Transverse colon (tissue), 4 donors: ENCODE data around the gene DLG2. TPM values are rescaled to one million over a fixed set of nuclear protein-coding genes. Genes with fewer than 3 reads are reported as not detected.

Experiments
- DNase-seq: peaks from one replicate; pipeline ENCODE4 v3.0.0-alpha.2; 2019
- H3K27ac ChIP-seq, 4 donors: fragments of 200-600 bp; sonication (generic); 2 replicates each; pipeline ENCODE4 v1.5.1; 2016 to 2018; ENCODE audit warnings: inconsistent platforms in 4 of 4
- H3K27me3 ChIP-seq: fragments of 200-600 bp; sonication (generic); 2 replicates; pipeline ENCODE4 v1.5.1; 2017; ENCODE audit warnings: inconsistent platforms
- H3K36me3 ChIP-seq, 4 donors: fragments of 200-600 bp; sonication (generic); 2 replicates each; pipeline ENCODE4 v1.5.1; 2017 to 2019; ENCODE audit warnings: inconsistent platforms in 4 of 4
- H3K4me1 ChIP-seq, 4 donors: fragments of 200-600 bp; sonication (generic); 2 replicates each; pipeline ENCODE4 v1.5.1; 2017 to 2020; ENCODE audit warnings: inconsistent platforms in 4 of 4
- H3K4me3 ChIP-seq, 4 donors: fragments of 200-600 bp; sonication (generic); 1 replicate in 1 of 4; 2 replicates in 3 of 4; pipeline versions ENCODE4 v1.5.1 to v1.6.1; 2017 to 2019; ENCODE audit warnings: inconsistent platforms in 4 of 4
- H3K9me3 ChIP-seq, 2 donors: fragments of 200-600 bp; sonication (generic); 2 replicates each; pipeline ENCODE4 v1.5.1; 2017 to 2019; ENCODE audit warnings: inconsistent platforms in 2 of 2
- EP300 ChIP-seq: sonication (generic); formaldehyde crosslinking; IDR thresholded peaks from one replicate; pipeline ENCODE4 v1.6.1; 2017; ENCODE audit warnings: antibody characterized with exemption, low read depth
- POLR2A ChIP-seq: fragments of 450-650 bp; IDR thresholded peaks from one replicate; pipeline ENCODE4 v1.6.1; 2016; ENCODE audit warnings: antibody characterized with exemption, mild to moderate bottlenecking, moderate library complexity
- POLR2AphosphoS5 ChIP-seq, 3 donors: sonication (generic); formaldehyde crosslinking; IDR thresholded peaks; one replicate each; pipeline ENCODE4 v1.6.1; 2016; ENCODE audit warnings: antibody characterized with exemption in 3 of 3
- WGBS, 2 donors: methylation state at CpG; one replicate each; pipeline ENCODE4 v1.1.5; 2018; ENCODE audit warnings: low coverage in 1 of 2; 5-methylcytosine and 5-hydroxymethylcytosine counted together
- in situ Hi-C, 4 donors: fragments of 200-750 bp; cut with MboI; loops; one replicate each; pipeline versions ENCODE4 v1.15.0 to v1.15.1; 2017; ENCODE audit warnings: low sequenced_read_pairs in 3 of 4, low pct_ligation_motif_present in 1 of 4, low pct_unique_long_range_greater_than_20kb in 1 of 4
- intact Hi-C: fragments of 100-400 bp; cut with DNase I; formaldehyde crosslinking; loops from one replicate; pipeline ENCODE4 v1.15.1; 2023; ENCODE audit warnings: low total_unique reads
- total RNA-seq, 4 donors: library from RNA; depleted of rRNA; stranded (reverse); fragments of >200 nt; gene quantifications; one replicate each; pipeline ENCODE4 v1.1.0, GENCODE V29; 2016
- TF ChIP-seq, protein P1 (sequence below), 5 experiments: fragments of 200-600 bp in 3 of 5; fragments of 450-650 bp in 2 of 5; sonication (generic) in 3 of 5; IDR thresholded peaks; 1 replicate in 2 of 5; 2 replicates in 3 of 5; pipeline ENCODE4 v1.5.1; 2016 to 2017; ENCODE audit warnings: antibody characterized with exemption in 5 of 5, inconsistent platforms in 3 of 5, mild to moderate bottlenecking in 2 of 5, moderate library complexity in 1 of 5

Gene DLG2
- total RNA-seq, 4 donors from 2014 or later = 1.9 to 28.3 (median 3.7) TPM

DNA sequence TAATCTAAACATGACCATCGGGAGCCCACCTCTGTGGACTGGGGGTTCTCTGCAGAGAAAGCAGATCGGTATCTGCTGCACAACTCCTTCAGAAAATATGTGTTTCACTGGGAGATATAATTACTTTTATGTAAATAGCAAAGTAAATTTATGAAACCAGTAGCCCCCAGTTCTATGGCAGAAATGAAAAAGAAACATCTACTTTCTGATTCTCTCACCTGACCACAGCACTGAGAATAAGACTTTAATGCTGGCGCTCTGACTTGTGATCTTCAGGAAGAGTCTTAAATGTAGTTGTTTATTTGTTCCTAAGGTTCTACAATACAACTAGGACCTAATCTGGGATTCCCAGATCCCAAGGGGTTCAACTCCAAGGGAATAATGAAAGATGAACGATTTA, 518.0 kb downstream of the DLG2 start:
- no peaks in the 10 kb centered on the region for H3K4me1 ChIP-seq
- no peak for TF ChIP-seq EP300
- TF ChIP-seq, protein P1, sequence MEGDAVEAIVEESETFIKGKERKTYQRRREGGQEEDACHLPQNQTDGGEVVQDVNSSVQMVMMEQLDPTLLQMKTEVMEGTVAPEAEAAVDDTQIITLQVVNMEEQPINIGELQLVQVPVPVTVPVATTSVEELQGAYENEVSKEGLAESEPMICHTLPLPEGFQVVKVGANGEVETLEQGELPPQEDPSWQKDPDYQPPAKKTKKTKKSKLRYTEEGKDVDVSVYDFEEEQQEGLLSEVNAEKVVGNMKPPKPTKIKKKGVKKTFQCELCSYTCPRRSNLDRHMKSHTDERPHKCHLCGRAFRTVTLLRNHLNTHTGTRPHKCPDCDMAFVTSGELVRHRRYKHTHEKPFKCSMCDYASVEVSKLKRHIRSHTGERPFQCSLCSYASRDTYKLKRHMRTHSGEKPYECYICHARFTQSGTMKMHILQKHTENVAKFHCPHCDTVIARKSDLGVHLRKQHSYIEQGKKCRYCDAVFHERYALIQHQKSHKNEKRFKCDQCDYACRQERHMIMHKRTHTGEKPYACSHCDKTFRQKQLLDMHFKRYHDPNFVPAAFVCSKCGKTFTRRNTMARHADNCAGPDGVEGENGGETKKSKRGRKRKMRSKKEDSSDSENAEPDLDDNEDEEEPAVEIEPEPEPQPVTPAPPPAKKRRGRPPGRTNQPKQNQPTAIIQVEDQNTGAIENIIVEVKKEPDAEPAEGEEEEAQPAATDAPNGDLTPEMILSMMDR (IDR thresholded peaks at IDR 0.05) = no peak
- no peak for TF ChIP-seq POLR2AphosphoS5 (IDR thresholded peaks at IDR 0.05)
- no peak for TF ChIP-seq POLR2A
- intact Hi-C loops (no loop called here), in situ Hi-C loops (no loop called here)
- H3K4me3 ChIP-seq = no peak overlapping the region
- H3K27me3 ChIP-seq = no peaks in the 10 kb centered on the region
- 81% methylated on average over 3 to 4 of the region's 4 CpGs for WGBS, 2 donors
- no peaks in the 10 kb centered on the region for H3K36me3 ChIP-seq
- no peak for DNase-seq
- no peak overlapping the region for H3K27ac ChIP-seq
- no peaks in the 10 kb centered on the region for H3K9me3 ChIP-seq

DNA sequence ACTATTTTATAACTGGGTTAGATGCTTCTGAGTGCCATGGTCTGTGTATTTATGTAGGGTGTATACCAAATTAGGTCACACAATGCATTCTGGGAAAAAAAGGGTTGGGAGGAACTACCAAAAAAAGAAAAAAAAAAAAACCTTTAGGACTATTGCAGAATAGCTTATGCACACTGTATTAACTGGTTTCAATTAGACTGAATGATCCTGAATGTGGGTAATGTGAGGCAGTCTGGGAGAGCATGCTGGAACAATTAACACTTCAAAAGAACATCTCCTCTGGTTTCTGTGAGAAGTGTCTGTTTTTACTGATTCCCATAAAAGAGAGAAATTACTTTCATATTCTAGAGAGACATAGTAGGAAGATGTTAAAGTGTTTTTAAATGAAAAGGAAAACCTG, 521.3 kb downstream of the DLG2 start:
- Histone ChIP-seq H3K27me3 (no peaks in the 10 kb centered on the region), H3K4me1 (no peaks in the 10 kb centered on the region), H3K36me3 (no peaks in the 10 kb centered on the region), H3K9me3 (peaks cover 0 to 3% of the 10 kb centered on the region in 2 donors), H3K27ac (no peak overlapping the region), H3K4me3 (no peak overlapping the region)
- TF ChIP-seq EP300 (no peak), POLR2A (no peak)
- TF ChIP-seq, protein P1 (IDR thresholded peaks at IDR 0.05) = no peak
- intact Hi-C loops = no loop called here
- in situ Hi-C loops = no loop called here
- no peak for DNase-seq

DNA sequence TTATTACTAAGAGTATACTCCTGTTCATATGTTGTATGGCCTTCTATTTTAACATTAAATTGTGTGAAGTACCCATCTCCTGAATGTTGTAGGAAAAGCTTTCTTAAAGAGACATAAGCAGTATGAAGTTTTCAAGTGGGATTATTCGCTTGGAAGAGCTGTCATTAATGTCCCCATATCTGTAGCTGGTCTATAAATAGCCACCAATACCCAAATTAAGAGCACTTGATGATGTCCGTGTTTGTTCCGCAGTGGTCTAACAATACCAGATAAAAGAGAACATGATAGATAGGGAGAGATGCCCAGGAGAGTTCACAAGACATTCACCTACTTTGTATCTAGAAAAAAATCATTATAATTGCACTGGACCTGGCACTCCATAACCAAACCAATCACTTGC, 527.6 kb downstream of the DLG2 start:
- no peaks in the 10 kb centered on the region for H3K36me3 ChIP-seq
- no peak overlapping the region for H3K27ac ChIP-seq
- 87 to 92% methylated on average over 3 of the region's 3 CpGs for WGBS, 2 donors
- TF ChIP-seq, protein P1 (IDR thresholded peaks at IDR 0.05) = no peak
- TF ChIP-seq POLR2A = no peak
- no peak for TF ChIP-seq EP300
- TF ChIP-seq POLR2AphosphoS5 (IDR thresholded peaks at IDR 0.05) = no peak
- H3K27me3 ChIP-seq = no peaks in the 10 kb centered on the region
- intact Hi-C loops (no loop called here), in situ Hi-C loops (no loop called here)
- no peaks in the 10 kb centered on the region for H3K4me1 ChIP-seq
- DNase-seq = no peak
- peaks cover 0 to 3% of the 10 kb centered on the region in 2 donors for H3K9me3 ChIP-seq
- no peak overlapping the region for H3K4me3 ChIP-seq

DNA sequence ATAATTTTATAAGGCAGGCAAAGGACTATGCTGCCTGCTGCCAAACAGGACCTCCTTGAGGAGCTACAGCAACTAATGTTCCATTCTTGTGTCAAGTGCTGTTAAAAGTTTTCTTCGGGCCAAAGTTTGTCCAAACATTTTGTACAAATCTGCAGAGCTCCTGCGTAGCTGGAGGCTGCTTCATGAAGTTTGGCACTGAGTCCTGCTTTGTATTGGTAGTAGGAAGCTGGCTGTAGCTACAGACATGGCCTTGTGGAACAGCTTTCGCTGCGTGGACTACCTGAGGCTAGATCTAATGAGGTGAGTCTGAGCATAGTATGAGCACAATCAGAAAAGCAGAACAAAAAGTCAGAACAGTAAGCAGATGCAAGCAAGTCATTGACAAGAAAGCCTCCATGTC, 528.1 kb downstream of the DLG2 start:
- WGBS, 2 donors = 77% methylated on average over 4 of the region's 4 CpGs
- intact Hi-C loops = no loop called here
- Histone ChIP-seq H3K27ac (no peak overlapping the region), H3K9me3 (peaks cover 0 to 3% of the 10 kb centered on the region in 2 donors), H3K4me1 (no peaks in the 10 kb centered on the region), H3K27me3 (no peaks in the 10 kb centered on the region), H3K36me3 (no peaks in the 10 kb centered on the region), H3K4me3 (no peak overlapping the region)
- no peak for DNase-seq
- in situ Hi-C loops = no loop called here
- TF ChIP-seq POLR2AphosphoS5 (IDR thresholded peaks at IDR 0.05) = no peak
- TF ChIP-seq, protein P1 (IDR thresholded peaks at IDR 0.05) = no peak
- no peak for TF ChIP-seq POLR2A
- TF ChIP-seq EP300 = no peak
